ENCODE data around the gene RYR1. TPM values are rescaled to one million over a fixed set of nuclear protein-coding genes. Genes with fewer than 3 reads are reported as not detected.

Gene RYR1
- total RNA-seq: 4.5 TPM

DNA sequence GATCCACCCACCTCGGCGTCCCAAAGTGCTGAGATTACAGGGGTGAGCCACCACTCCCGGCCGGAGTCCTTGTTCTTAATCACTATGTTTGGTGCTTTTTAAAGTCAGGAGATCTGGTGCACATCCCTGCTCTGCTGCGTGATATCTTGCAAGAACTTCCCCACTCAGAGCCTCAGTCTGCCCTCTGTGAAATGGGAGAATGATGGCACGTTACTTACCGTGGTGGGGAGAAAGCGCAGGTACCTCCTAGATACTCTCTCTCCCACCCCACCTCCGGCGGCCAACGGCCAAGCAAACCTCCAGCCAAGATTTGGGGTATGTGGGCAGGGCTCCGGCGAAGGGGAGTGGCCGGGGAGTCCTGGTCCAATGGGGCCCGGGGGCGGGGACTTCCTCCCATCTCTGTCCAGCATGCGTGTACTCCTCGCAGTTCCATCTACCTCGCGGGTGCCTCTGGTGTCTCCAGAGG is at the start of gene RYR1:
Gene RYR1 (plus strand): TSS at position 424 of the 466 bp plus-strand sequence. CDS start 139 bp downstream, outside the sequence.
- peak; percentile 26 for DNase-seq

DNA sequence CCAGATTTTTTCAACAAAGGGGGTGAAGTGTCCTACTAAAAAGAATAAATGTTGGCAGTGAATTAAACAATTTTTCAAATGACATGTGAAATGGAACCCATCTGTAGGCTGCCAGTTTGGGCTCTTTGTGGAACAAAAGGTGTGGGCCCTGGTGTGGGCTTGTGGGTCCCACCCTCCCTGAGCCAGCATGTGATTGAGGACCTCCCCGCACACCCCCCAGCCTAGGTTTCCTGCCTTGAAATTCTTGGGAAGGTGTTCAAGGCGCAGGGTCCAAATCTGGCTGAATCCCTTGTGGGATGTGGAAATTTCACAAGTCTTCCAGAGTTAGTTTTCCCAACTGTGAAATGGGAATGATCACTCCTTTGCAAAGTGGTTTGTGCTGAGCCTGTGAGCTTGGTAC is 49.7 kb upstream of the RYR1 start:
- no peak for DNase-seq

GRCh38 chr19:38384209-38385027 is 49.1 kb upstream of the RYR1 start:
- no peak for DNase-seq

DNA sequence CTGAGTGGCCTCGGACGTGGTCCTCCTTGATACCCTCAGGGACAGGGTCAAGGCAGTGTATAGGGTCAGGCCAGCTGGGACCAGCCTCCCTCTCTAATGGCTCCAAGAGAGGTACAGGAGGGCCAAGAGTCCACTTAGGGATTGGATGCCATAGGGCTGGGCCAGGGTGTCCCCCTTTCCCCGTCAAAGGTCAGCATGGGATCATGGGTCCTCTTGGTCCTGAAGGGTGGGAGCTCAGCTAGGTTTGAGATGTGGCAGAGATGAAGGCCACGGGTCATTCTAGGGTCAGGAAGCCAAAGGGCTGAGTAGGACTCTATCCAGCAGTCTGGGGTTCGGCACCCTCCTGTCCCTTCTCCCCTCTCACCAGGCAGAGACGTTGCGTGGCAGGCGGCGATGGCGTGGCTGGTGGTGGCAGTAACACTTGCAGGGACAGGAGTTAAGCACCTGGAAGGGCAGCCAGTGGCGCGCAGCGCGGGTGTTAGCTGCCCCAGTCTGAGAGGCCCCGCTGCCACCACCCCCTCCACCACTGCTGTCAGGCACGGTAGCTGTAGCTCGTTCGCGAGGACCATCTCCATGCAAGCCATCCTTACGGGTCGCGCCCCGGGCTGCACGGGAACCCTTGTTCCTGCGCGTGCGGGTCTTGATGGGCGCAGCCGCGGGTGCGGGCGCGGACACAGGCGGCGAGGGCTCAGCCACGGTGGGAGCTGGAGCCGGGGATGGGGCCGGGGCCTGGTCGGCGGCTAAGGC is 48.3 kb upstream of the RYR1 start:
- DNase-seq: no peak

DNA sequence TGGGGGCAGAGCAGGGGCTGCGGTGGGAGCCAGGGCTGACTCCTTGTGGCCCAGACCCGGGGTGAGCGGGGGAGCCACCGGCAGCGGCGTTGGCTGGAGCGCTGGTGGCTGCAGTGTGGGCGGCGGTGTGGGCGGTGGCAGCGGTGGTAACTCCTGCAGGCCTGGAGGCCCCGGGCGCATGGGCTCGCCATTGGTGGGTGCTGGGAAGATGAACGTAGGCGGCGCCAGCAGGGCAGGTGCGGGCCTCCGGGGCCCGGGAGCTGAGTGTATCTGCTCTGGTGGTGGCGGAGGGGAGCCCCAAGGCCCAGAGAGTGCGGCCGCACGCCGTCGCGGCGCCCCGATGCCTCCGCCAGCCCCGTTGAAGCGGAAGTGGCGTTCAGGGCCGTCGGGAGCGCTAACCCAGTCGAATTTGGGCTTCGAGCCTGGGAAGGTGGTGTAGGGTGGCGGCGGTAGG is 47.7 kb upstream of the RYR1 start:
- DNase-seq: no peak

GRCh38 chr19:38386300-38386970 is 47.1 kb upstream of the RYR1 start:
- DNase-seq: no peak

- no peak for DNase-seq
Observed at GRCh38 chr19:38386971-38387549, 46.4 kb upstream of the RYR1 start.

DNA sequence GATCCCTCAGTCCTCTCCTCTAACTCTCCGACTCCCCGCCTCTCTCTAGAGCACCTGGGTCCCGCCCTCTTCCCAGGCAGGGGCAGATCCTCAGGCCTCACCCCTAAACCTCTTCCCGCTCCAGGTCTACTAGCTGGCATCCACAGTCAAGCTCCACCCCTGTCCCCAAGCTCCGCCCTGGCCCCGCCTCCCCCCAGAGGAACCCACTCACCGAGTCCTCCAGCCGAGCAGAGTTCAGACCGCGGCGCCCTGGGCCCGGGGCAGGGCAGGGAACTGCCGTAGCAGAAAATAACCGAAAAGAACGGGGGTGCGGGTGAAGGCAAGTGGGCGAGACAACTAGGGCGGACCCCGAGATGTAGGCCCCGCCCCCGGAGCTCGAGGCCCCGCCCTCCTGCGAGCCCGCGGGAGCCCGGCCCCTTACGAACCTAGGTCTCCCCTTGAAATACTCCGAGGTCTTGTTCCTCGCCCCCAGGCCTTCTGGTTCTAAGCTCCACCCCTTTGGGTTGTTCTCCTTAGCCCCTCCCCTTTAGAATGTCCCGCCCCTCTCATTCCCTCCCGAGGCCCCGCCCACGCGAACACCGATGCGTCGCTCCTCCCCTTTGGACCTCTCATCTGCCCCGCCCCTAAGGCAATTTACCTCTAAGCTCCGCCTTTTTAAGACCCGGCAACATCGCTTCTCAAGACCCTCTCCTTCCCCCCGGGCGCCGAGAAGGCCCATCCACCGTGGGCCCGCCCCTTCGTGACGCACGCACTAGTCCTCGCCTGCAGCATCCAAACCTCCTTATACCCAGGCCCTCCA is 45.7 kb upstream of the RYR1 start, which contains the start of gene GGN:
Gene GGN (minus strand): TSS at position 485 of the 799 bp plus-strand sequence. CDS start 773 bp downstream, outside the sequence.
- peak; percentile 69 for DNase-seq

DNA sequence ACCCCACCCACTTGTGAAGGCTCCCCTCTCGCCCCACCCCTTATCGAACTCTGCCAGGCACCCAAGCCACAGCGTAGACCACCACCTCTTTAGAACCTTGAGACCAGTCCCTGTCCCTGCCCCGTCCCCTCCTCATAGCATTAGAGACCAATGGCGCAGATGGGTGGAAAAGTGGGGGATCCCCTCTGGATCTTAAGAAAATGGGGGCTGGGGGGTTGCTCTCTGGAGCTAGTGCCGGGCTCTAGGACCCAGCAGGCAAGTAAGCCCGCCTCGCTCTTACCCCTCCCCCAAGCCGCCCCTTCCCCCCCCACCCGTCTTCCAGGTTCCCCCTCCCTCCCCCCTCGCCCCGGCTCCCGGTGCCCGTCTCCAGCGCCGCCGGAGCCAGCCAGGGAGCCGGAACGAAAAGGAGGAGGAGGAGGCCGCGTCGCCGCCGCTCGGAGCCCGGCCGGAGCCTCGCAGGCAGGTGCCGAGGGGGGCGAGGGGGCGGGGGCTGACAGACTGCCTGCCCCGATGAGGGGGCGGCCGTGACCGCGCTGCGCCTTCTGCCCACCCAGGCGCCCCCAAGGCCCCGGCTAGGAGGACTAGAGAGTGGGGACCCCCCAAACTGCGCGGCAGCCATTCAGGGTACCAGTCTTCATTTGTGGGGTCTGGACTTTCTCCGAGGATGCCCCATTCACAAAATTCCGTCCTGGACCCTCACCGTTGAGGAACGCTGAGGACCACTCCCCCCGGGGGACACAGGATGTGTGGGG is 45.0 kb upstream of the RYR1 start, which contains the start of gene SPRED3:
Gene SPRED3 (plus strand): TSS at position 349 of the 752 bp plus-strand sequence. CDS start 1,606 bp downstream, outside the sequence.
- DNase-seq: no peak

- peak; percentile 30 for DNase-seq
Observed at GRCh38 chr19:38389101-38389925, 44.2 kb upstream of the RYR1 start.

GRCh38 chr19:38389957-38390924 is 43.2 kb upstream of the RYR1 start:
- DNase-seq: no peak

GRCh38 chr19:38391911-38392464 is 41.5 kb upstream of the RYR1 start:
- DNase-seq: no peak

GRCh38 chr19:38392707-38393308 is 40.7 kb upstream of the RYR1 start:
- DNase-seq: no peak

GRCh38 chr19:38394488-38394887 is 39.0 kb upstream of the RYR1 start:
- DNase-seq: no peak

GRCh38 chr19:38395381-38396114 is 37.9 kb upstream of the RYR1 start:
- DNase-seq: no peak

DNA sequence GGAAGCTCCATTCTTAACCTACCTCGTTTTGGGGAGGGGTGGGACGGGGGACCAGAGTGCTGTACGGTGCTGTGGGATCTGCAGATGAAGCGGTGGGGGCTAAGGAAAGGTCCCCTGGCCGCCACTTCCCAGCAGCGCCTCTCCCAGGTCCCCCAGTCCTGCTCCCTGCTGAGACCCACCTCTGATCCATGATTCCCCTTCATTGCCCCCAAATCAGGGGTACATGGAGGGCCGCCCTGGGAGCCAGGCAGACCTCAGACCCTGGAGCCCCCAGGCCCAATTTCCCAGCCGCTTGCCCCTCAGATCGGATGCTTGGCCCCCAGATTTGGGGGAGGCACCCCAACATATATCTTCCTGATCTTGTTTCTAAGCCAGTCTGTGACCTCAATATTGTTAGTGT is 34.4 kb upstream of the RYR1 start:
- no peak for DNase-seq

- DNase-seq: no peak
Observed at GRCh38 chr19:38399537-38399936, 34.0 kb upstream of the RYR1 start.
